ENCODE measurements around the gene ZNF277. TPM values are rescaled to one million over a fixed set of nuclear protein-coding genes. Genes with fewer than 3 reads are reported as not detected.

The ZNF277 gene
- total RNA-seq, 4 donors from 2014 or later, result 16.5 to 25.8 (median 19.1) TPM

GRCh38 chr7:112322070-112322469 lies 115.6 kb downstream of the ZNF277 start:
- WGBS, 2 donors, result 93 to 97% methylated on average over 1 of the region's 1 CpG
- DNase-seq (ENCODE audit: low spot score in 2 of 2), result no peak
- Histone ChIP-seq H3K4me1 (no peaks in the 10 kb centered on the region), H3K27ac (no peak overlapping the region), H3K36me3 (peaks cover 0 to 81% (median 0%) of the 10 kb centered on the region in 3 donors), H3K4me3 (no peak overlapping the region), H3K27me3 (no peaks in the 10 kb centered on the region), H3K9me3 (peaks cover 0 to 9% (median 0%) of the 10 kb centered on the region in 4 donors)
- TF ChIP-seq CTCF (IDR thresholded peaks at IDR 0.05) (no peak), EP300 (IDR thresholded peaks at IDR 0.05) (no peak), POLR2A (IDR thresholded peaks at IDR 0.05) (no peak)

GRCh38 chr7:112327566-112327965 lies 121.1 kb downstream of the ZNF277 start:
- H3K4me3 ChIP-seq, result no peak overlapping the region
- no peak for DNase-seq (ENCODE audit: low spot score in 2 of 2)
- H3K9me3 ChIP-seq, result no peaks in the 10 kb centered on the region
- peaks cover 0 to 66% (median 0%) of the 10 kb centered on the region in 3 donors for H3K36me3 ChIP-seq
- H3K4me1 ChIP-seq, result no peaks in the 10 kb centered on the region
- no peak overlapping the region for H3K27ac ChIP-seq
- WGBS, 2 donors, result 90 to 91% methylated on average over 1 of the region's 1 CpG
- TF ChIP-seq CTCF (IDR thresholded peaks at IDR 0.05) (no peak), EP300 (IDR thresholded peaks at IDR 0.05) (no peak)
- no peaks in the 10 kb centered on the region for H3K27me3 ChIP-seq

- Histone ChIP-seq H3K4me3 (no peak overlapping the region), H3K36me3 (peaks cover 0 to 46% (median 0%) of the 10 kb centered on the region in 3 donors), H3K27me3 (no peaks in the 10 kb centered on the region), H3K9me3 (no peaks in the 10 kb centered on the region), H3K27ac (no peak overlapping the region), H3K4me1 (no peaks in the 10 kb centered on the region)
- no peak for DNase-seq (ENCODE audit: low spot score in 2 of 2)
- WGBS, 2 donors, result 52 to 62% methylated on average over 1 of the region's 1 CpG
- TF ChIP-seq POLR2A (IDR thresholded peaks at IDR 0.05), result no peak
- no peak for TF ChIP-seq CTCF (IDR thresholded peaks at IDR 0.05)
- no peak for TF ChIP-seq EP300 (IDR thresholded peaks at IDR 0.05)
Observed at GRCh38 chr7:112331492-112331891, 125.0 kb downstream of the ZNF277 start.

- Histone ChIP-seq H3K4me3 (no peak overlapping the region), H3K36me3 (peaks cover 0 to 53% (median 0%) of the 10 kb centered on the region in 3 donors), H3K9me3 (no peaks in the 10 kb centered on the region), H3K4me1 (no peaks in the 10 kb centered on the region), H3K27ac (no peak overlapping the region), H3K27me3 (no peaks in the 10 kb centered on the region)
- TF ChIP-seq EP300 (IDR thresholded peaks at IDR 0.05), result no peak
- no peak for TF ChIP-seq CTCF (IDR thresholded peaks at IDR 0.05)
- TF ChIP-seq POLR2A (IDR thresholded peaks at IDR 0.05), result no peak
- 66 to 70% methylated on average over 1 of the region's 1 CpG for WGBS, 2 donors
- DNase-seq (ENCODE audit: low spot score in 2 of 2), result no peak
Observed at GRCh38 chr7:112334366-112334765, 127.9 kb downstream of the ZNF277 start.

GRCh38 chr7:112336261-112336660 lies 129.8 kb downstream of the ZNF277 start:
- peaks cover 0 to 59% (median 0%) of the 10 kb centered on the region in 3 donors for H3K36me3 ChIP-seq

More at GRCh38 chr7:112336261-112336660, 129.8 kb downstream of the ZNF277 start:
- no peaks in the 10 kb centered on the region for H3K27me3 ChIP-seq
- no peaks in the 10 kb centered on the region for H3K9me3 ChIP-seq
- WGBS, 2 donors, result 94 to 95% methylated on average over 2 of the region's 2 CpGs
- H3K27ac ChIP-seq, result no peak overlapping the region
- no peak for DNase-seq (ENCODE audit: low spot score in 2 of 2)
- TF ChIP-seq CTCF (IDR thresholded peaks at IDR 0.05) (no peak), POLR2A (IDR thresholded peaks at IDR 0.05) (no peak), EP300 (IDR thresholded peaks at IDR 0.05) (no peak)
- H3K4me1 ChIP-seq, result no peaks in the 10 kb centered on the region
- no peak overlapping the region for H3K4me3 ChIP-seq

All from tibial nerve (tissue), 4 donors.